H9 (cell line): ENCODE measurements around the gene NRCAM. TPM values are rescaled to one million over a fixed set of nuclear protein-coding genes. Genes with fewer than 3 reads are reported as not detected.

Experiments
- DNase-seq: peaks from one replicate; pipeline ENCODE4 v3.0.0-alpha.2; 2017
- H2AFZ ChIP-seq: one replicate; pipeline ENCODE4 v1.6.1; 2013; ENCODE audit warnings: mild to moderate bottlenecking, low read length, control low read depth, moderate library complexity
- H2AK5ac ChIP-seq: 2 replicates; pipeline ENCODE4 v1.6.1; 2013; ENCODE audit warnings: low read length, control low read depth, mixed read lengths; ENCODE audit not compliant: insufficient read length
- H2BK120ac ChIP-seq: one replicate; pipeline ENCODE4 v1.6.1; 2013; ENCODE audit warnings: low read depth, mild to moderate bottlenecking, low read length, control low read depth, inconsistent platforms; ENCODE audit not compliant: poor library complexity, severe bottlenecking
- H2BK12ac ChIP-seq: 2 replicates; pipeline ENCODE4 v1.6.1; 2013; ENCODE audit warnings: low read length, control low read depth, mixed read lengths, low read depth; ENCODE audit not compliant: insufficient read length
- H2BK15ac ChIP-seq: 2 replicates; pipeline ENCODE4 v1.6.1; 2013; ENCODE audit warnings: low read depth, low read length, control low read depth
- H2BK20ac ChIP-seq: one replicate; pipeline ENCODE4 v1.6.1; 2013; ENCODE audit warnings: low read depth, mild to moderate bottlenecking, low read length, control low read depth, inconsistent platforms; ENCODE audit not compliant: poor library complexity, severe bottlenecking
- H2BK5ac ChIP-seq: 2 replicates; pipeline ENCODE4 v1.6.1; 2013; ENCODE audit warnings: low read length, control low read depth, mixed read lengths; ENCODE audit not compliant: insufficient read length
- H3K14ac ChIP-seq: 2 replicates; pipeline ENCODE4 v1.6.1; 2013; ENCODE audit warnings: low read length, control low read depth; ENCODE audit not compliant: insufficient read depth
- H3K18ac ChIP-seq: 2 replicates; pipeline ENCODE4 v1.6.1; 2013; ENCODE audit warnings: low read depth, mild to moderate bottlenecking, mixed read lengths, low read length, control low read depth; ENCODE audit not compliant: insufficient read length
- H3K23ac ChIP-seq: 2 replicates; pipeline ENCODE4 v1.6.1; 2013; ENCODE audit warnings: low read length, control low read depth, mixed read lengths, low read depth; ENCODE audit not compliant: insufficient read length
- H3K23me2 ChIP-seq: 2 replicates; pipeline ENCODE4 v1.6.1; 2013; ENCODE audit warnings: low read depth, mild to moderate bottlenecking, mixed read lengths, low read length, control low read depth; ENCODE audit not compliant: insufficient read length, poor library complexity, severe bottlenecking
- H3K27ac ChIP-seq: 2 replicates; pipeline ENCODE4 v1.5.1; 2013; ENCODE audit warnings: low read length, control low read depth, mixed read lengths, low read depth; ENCODE audit not compliant: insufficient read length
- H3K27me3 ChIP-seq: 2 replicates; pipeline ENCODE4 v1.6.1; 2013; ENCODE audit warnings: low read length, control low read depth, inconsistent platforms; ENCODE audit not compliant: insufficient read depth
- H3K4ac ChIP-seq: 2 replicates; pipeline ENCODE4 v1.6.1; 2013; ENCODE audit warnings: low read depth, mild to moderate bottlenecking, control low read depth, inconsistent platforms, low read length, moderate library complexity
- H3K4me1 ChIP-seq: 2 replicates; pipeline ENCODE4 v1.6.1; 2013; ENCODE audit warnings: low read length, control low read depth, inconsistent platforms; ENCODE audit not compliant: insufficient read depth
- H3K4me2 ChIP-seq: 2 replicates; pipeline ENCODE4 v1.6.1; 2013; ENCODE audit warnings: low read length, control low read depth, mixed read lengths; ENCODE audit not compliant: insufficient read length, insufficient read depth
- H3K56ac ChIP-seq: 2 replicates; pipeline ENCODE4 v1.6.1; 2013; ENCODE audit warnings: low read depth, mild to moderate bottlenecking, mixed read lengths, low read length, control low read depth; ENCODE audit not compliant: insufficient read length
- H3K79me1 ChIP-seq: 2 replicates; pipeline ENCODE4 v1.6.1; 2013; ENCODE audit warnings: low read depth, mild to moderate bottlenecking, moderate library complexity, low read length, control low read depth, inconsistent platforms; ENCODE audit not compliant: insufficient read depth, poor library complexity, severe bottlenecking
- H3K79me2 ChIP-seq: 2 replicates; pipeline ENCODE4 v1.6.1; 2013; ENCODE audit warnings: low read length, control low read depth, inconsistent platforms; ENCODE audit not compliant: insufficient read depth
- H3K9ac ChIP-seq: 2 replicates; pipeline ENCODE4 v1.6.1; 2013; ENCODE audit warnings: low read length, control low read depth, mixed read lengths; ENCODE audit not compliant: insufficient read length; ENCODE audit errors: extremely low read depth
- H3K9me3 ChIP-seq: one replicate; pipeline ENCODE4 v1.6.1; 2013; ENCODE audit warnings: low read depth, low read length, inconsistent platforms; ENCODE audit not compliant: control insufficient read depth
- H3T11ph ChIP-seq: one replicate; pipeline ENCODE4 v1.6.1; 2013; ENCODE audit warnings: mild to moderate bottlenecking, low read length, control low read depth, inconsistent platforms
- H4K20me1 ChIP-seq: one replicate; pipeline ENCODE4 v1.6.1; 2013; ENCODE audit not compliant: control insufficient read depth, insufficient read length, insufficient read depth
- H4K5ac ChIP-seq: 2 replicates; pipeline ENCODE4 v1.6.1; 2013; ENCODE audit warnings: low read depth, mild to moderate bottlenecking, mixed read lengths, low read length, control low read depth; ENCODE audit not compliant: insufficient read length
- H4K8ac ChIP-seq: replicated peaks from 2 replicates; pipeline ENCODE4 v1.6.1; 2013; ENCODE audit warnings: low read length, control low read depth, mixed read lengths, low read depth; ENCODE audit not compliant: insufficient read length
- H4K91ac ChIP-seq: 2 replicates; pipeline ENCODE4 v1.6.1; 2013; ENCODE audit warnings: low read depth, mild to moderate bottlenecking, moderate library complexity, mixed read lengths, low read length, control low read depth; ENCODE audit not compliant: insufficient read length
- H3K27ac Mint-ChIP-seq, 3 experiments: 2 replicates in 2 of 3; 3 replicates in 1 of 3; pipeline ENCODE4 v1.8.0; 2020 to 2021; ENCODE audit warnings: mixed read lengths in 3 of 3, mild to moderate bottlenecking in 1 of 3, moderate library complexity in 1 of 3
- H3K27me3 Mint-ChIP-seq: 2 replicates; pipeline ENCODE4 v1.8.0; 2021; ENCODE audit warnings: low read depth, mild to moderate bottlenecking, moderate library complexity, mixed read lengths
- H3K36me3 Mint-ChIP-seq, 3 experiments: 2 replicates in 2 of 3; 3 replicates in 1 of 3; pipeline ENCODE4 v1.8.0; 2020 to 2021; ENCODE audit warnings: low read depth in 3 of 3, mixed read lengths in 3 of 3; ENCODE audit not compliant: insufficient read depth in 1 of 3
- H3K4me1 Mint-ChIP-seq, 2 experiments: 2 replicates each; pipeline ENCODE4 v1.8.0; 2020; ENCODE audit warnings: mixed read lengths in 2 of 2
- H3K4me3 Mint-ChIP-seq, 2 experiments: 2 replicates in 1 of 2; 3 replicates in 1 of 2; pipeline ENCODE4 v1.8.0; 2020 to 2021; ENCODE audit warnings: mild to moderate bottlenecking in 2 of 2, mixed read lengths in 2 of 2, moderate library complexity in 1 of 2
- H3K9me3 Mint-ChIP-seq, 2 experiments: 2 replicates in 1 of 2; 3 replicates in 1 of 2; pipeline ENCODE4 v1.8.0; 2020; ENCODE audit warnings: mild to moderate bottlenecking in 2 of 2, mixed read lengths in 2 of 2, moderate library complexity in 1 of 2
- CTCF ChIP-seq: fragments of 200-600 bp; sonication (generic); conservative IDR thresholded peaks from 3 replicates; pipeline ENCODE4 v1.8.0; 2021; ENCODE audit warnings: antibody characterized with exemption, mild to moderate bottlenecking
- WGBS: extraction: QIAGEN DNeasy Blood & Tissue Kit; methylation state at CpG from one replicate; pipeline ENCODE4 v1.1.7; 2013; ENCODE audit warnings: missing lambda C conversion rate, low lambda C conversion rate, mixed read lengths; ENCODE audit not compliant: insufficient read length; ENCODE audit errors: extremely low coverage; 5-methylcytosine and 5-hydroxymethylcytosine counted together
- total RNA-seq: library from RNA; stranded (reverse); gene quantifications from 2 replicates; pipeline ENCODE4 v1.2.1, GENCODE V29; 2021

Gene NRCAM
- total RNA-seq, 1 experiment from 2014 or later: 2.3 TPM

- H4K20me1 ChIP-seq: no peaks in the 10 kb centered on the region
- H3K4me3 Mint-ChIP-seq: no peak overlapping the region
- H3K9me3 Mint-ChIP-seq: no peaks in the 10 kb centered on the region
- H2BK120ac ChIP-seq: no peak overlapping the region
- DNase-seq: no peak
- no peak overlapping the region for H3K23ac ChIP-seq
- no peak overlapping the region for H3T11ph ChIP-seq
- no peak overlapping the region for H3K14ac ChIP-seq
- H3K9ac ChIP-seq: no peak overlapping the region
- no peaks in the 10 kb centered on the region for H3K9me3 ChIP-seq
- no peak overlapping the region for H2BK12ac ChIP-seq
- no peaks in the 10 kb centered on the region for H3K27me3 ChIP-seq
- no peaks in the 10 kb centered on the region for H3K79me2 ChIP-seq
- H3K4me1 Mint-ChIP-seq: peaks cover 27% of the 10 kb centered on the region in 2 experiments
- H3K4me1 ChIP-seq: peaks cover 4% of the 10 kb centered on the region; the same call in 1 of the 2 replicates
- H3K27ac Mint-ChIP-seq: no peak overlapping the region
- H3K27ac ChIP-seq: no peak overlapping the region
- WGBS: no CpG with 5 or more reads among the region's 5 CpGs
- H3K36me3 Mint-ChIP-seq: no peaks in the 10 kb centered on the region
- no peak overlapping the region for H2BK5ac ChIP-seq
- no peak overlapping the region for H3K4me2 ChIP-seq
- no peaks in the 10 kb centered on the region for H3K79me1 ChIP-seq
- H2BK20ac ChIP-seq: no peak overlapping the region
- no peak overlapping the region for H3K56ac ChIP-seq
- no peak overlapping the region for H3K4ac ChIP-seq
- no peak overlapping the region for H4K91ac ChIP-seq
- no peaks in the 10 kb centered on the region for H3K27me3 Mint-ChIP-seq
- no peaks in the 10 kb centered on the region for H3K23me2 ChIP-seq
- H4K5ac ChIP-seq: no peak overlapping the region
- no peak for TF ChIP-seq CTCF
- H3K18ac ChIP-seq: no peak overlapping the region
- H2AFZ ChIP-seq: no peak overlapping the region
- H2AK5ac ChIP-seq: no peak overlapping the region
- H2BK15ac ChIP-seq: no peak overlapping the region
- no peak overlapping the region for H4K8ac ChIP-seq
Measured at GRCh38 chr7:108203537-108203936, 252.7 kb downstream of the NRCAM start.
